HG02840 (cell line): Measurements from ENCODE around the gene FAM219B.

Experiments used
- ATAC-seq: cut with Tn5 transposase; IDR thresholded peaks from one replicate; pipeline ENCODE4 v1.9.1; 2021; ENCODE audit warnings: mild to moderate bottlenecking, moderate library complexity, moderate number of reproducible peaks; ENCODE audit not compliant: unreplicated experiment, low FRiP score

The FAM219B gene

GRCh38 chr15:74878273-74878672 lies 28.4 kb downstream of the FAM219B start:
- ATAC-seq: no peak

- ATAC-seq: no peak
Observed at GRCh38 chr15:74873756-74874424, 32.8 kb downstream of the FAM219B start.

- peak; percentile 85 for ATAC-seq
Observed at GRCh38 chr15:74873036-74873755, 33.5 kb downstream of the FAM219B start, which contains the start of gene SCAMP2. Gene SCAMP2 (minus strand): TSS chr15:74873365. CDS start chr15:74873255, 110 bp downstream.

- ATAC-seq: no peak
Observed at GRCh38 chr15:74872702-74873035, 34.0 kb downstream of the FAM219B start.

GRCh38 chr15:74870436-74871215 lies 36.0 kb downstream of the FAM219B start:
- ATAC-seq: no peak

GRCh38 chr15:74869726-74870407 lies 36.8 kb downstream of the FAM219B start:
- no peak for ATAC-seq

- ATAC-seq: no peak
Observed at GRCh38 chr15:74869372-74869725, 37.3 kb downstream of the FAM219B start.

- ATAC-seq: no peak
Observed at GRCh38 chr15:74868059-74868458, 38.6 kb downstream of the FAM219B start.

- ATAC-seq: no peak
Observed at GRCh38 chr15:74867466-74868038, 39.1 kb downstream of the FAM219B start.

- ATAC-seq: no peak
Observed at GRCh38 chr15:74866090-74866489, 40.6 kb downstream of the FAM219B start.

- ATAC-seq: no peak
Observed at GRCh38 chr15:74865316-74865715, 41.3 kb downstream of the FAM219B start.

GRCh38 chr15:74864296-74864695 lies 42.4 kb downstream of the FAM219B start:
- ATAC-seq: no peak

GRCh38 chr15:74863239-74864056 lies 43.2 kb downstream of the FAM219B start:
- ATAC-seq: no peak

GRCh38 chr15:74858369-74858740 lies 48.3 kb downstream of the FAM219B start:
- ATAC-seq: no peak

GRCh38 chr15:74857671-74858368 lies 48.8 kb downstream of the FAM219B start:
- ATAC-seq: no peak

- peak; percentile 71 for ATAC-seq
Observed at GRCh38 chr15:74857082-74857655, 49.5 kb downstream of the FAM219B start.

- no peak for ATAC-seq
Observed at GRCh38 chr15:74856537-74856936, 50.1 kb downstream of the FAM219B start.

GRCh38 chr15:74855857-74856256 lies 50.8 kb downstream of the FAM219B start:
- no peak for ATAC-seq
